ENCODE results near the gene TTC33.

GRCh38 chr5:40489421-40489820, 266.3 kb downstream of the TTC33 start:
- no peak for TF ChIP-seq EP300 (conservative IDR thresholded peaks at IDR 0.05; ENCODE audit: poor library complexity, severe bottlenecking)
- no peak for TF ChIP-seq CTCF (IDR thresholded peaks at IDR 0.05; ENCODE audit: poor library complexity, severe bottlenecking)
- no peak for TF ChIP-seq EZH2 (IDR thresholded peaks at IDR 0.05; ENCODE audit: borderline replicate concordance, insufficient read depth, low read length, poor library complexity, severe bottlenecking)

Measured in neural cell (in vitro differentiated cells).